Measurements from ENCODE around the gene DBX1.
A peak's percentile ranks its signal among the peaks of the same experiment; 100 is the strongest.
"Not testable (repeated sequence)": the region's sequence is repeated elsewhere in the genome, so short reads cannot be mapped to it uniquely, and the experiment has no call there.

Gene DBX1

GRCh38 chr11:20131788-20132666 is 28.2 kb downstream of the DBX1 start:
- Histone ChIP-seq H3K36me3 (ENCODE audit: control insufficient read depth, insufficient read depth, low read length) (no peaks in the 10 kb centered on the region), H3K27me3 (ENCODE audit: control insufficient read depth, insufficient read depth, low read length) (peaks cover 43% of the 10 kb centered on the region), H3K9me3 (ENCODE audit: control insufficient read depth, insufficient read depth, low read length) (no peaks in the 10 kb centered on the region), H3K9ac (ENCODE audit: low read depth, low read length) (peak overlapping the region; percentile 56), H3K4me1 (ENCODE audit: control insufficient read depth, insufficient read depth, low read length) (no peaks in the 10 kb centered on the region), H3K4me3 (ENCODE audit: low read depth, low read length) (peak overlapping the region; percentile 81)

GRCh38 chr11:20129665-20130064 is 30.6 kb downstream of the DBX1 start:
- no peaks in the 10 kb centered on the region for H3K36me3 ChIP-seq (ENCODE audit: control insufficient read depth, insufficient read depth, low read length)
- no peaks in the 10 kb centered on the region for H3K9me3 ChIP-seq (ENCODE audit: control insufficient read depth, insufficient read depth, low read length)
- no peak overlapping the region for H3K9ac ChIP-seq (ENCODE audit: low read depth, low read length)
- H3K4me1 ChIP-seq (ENCODE audit: control insufficient read depth, insufficient read depth, low read length), result no peaks in the 10 kb centered on the region
- H3K27me3 ChIP-seq (ENCODE audit: control insufficient read depth, insufficient read depth, low read length), result peaks cover 38% of the 10 kb centered on the region
- no peak overlapping the region for H3K4me3 ChIP-seq (ENCODE audit: low read depth, low read length)

- peaks cover 33% of the 10 kb centered on the region for H3K27me3 ChIP-seq (ENCODE audit: control insufficient read depth, insufficient read depth, low read length)
- H3K36me3 ChIP-seq (ENCODE audit: control insufficient read depth, insufficient read depth, low read length); H3K9ac ChIP-seq (ENCODE audit: low read depth, low read length); H3K4me3 ChIP-seq (ENCODE audit: low read depth, low read length); H3K4me1 ChIP-seq (ENCODE audit: control insufficient read depth, insufficient read depth, low read length); H3K9me3 ChIP-seq (ENCODE audit: control insufficient read depth, insufficient read depth, low read length): not testable (repeated sequence)
Observed at GRCh38 chr11:20128528-20128825, 31.8 kb downstream of the DBX1 start.

GRCh38 chr11:20127671-20128527 is 32.4 kb downstream of the DBX1 start:
- Histone ChIP-seq H3K9ac (ENCODE audit: low read depth, low read length) (no peak overlapping the region), H3K4me3 (ENCODE audit: low read depth, low read length) (no peak overlapping the region), H3K9me3 (ENCODE audit: control insufficient read depth, insufficient read depth, low read length) (no peaks in the 10 kb centered on the region), H3K36me3 (ENCODE audit: control insufficient read depth, insufficient read depth, low read length) (no peaks in the 10 kb centered on the region), H3K27me3 (ENCODE audit: control insufficient read depth, insufficient read depth, low read length) (peaks cover 30% of the 10 kb centered on the region), H3K4me1 (ENCODE audit: control insufficient read depth, insufficient read depth, low read length) (no peaks in the 10 kb centered on the region)

GRCh38 chr11:20126724-20127123 is 33.6 kb downstream of the DBX1 start:
- Histone ChIP-seq H3K36me3 (ENCODE audit: control insufficient read depth, insufficient read depth, low read length) (no peaks in the 10 kb centered on the region), H3K9ac (ENCODE audit: low read depth, low read length) (no peak overlapping the region), H3K27me3 (ENCODE audit: control insufficient read depth, insufficient read depth, low read length) (peaks cover 20% of the 10 kb centered on the region), H3K4me1 (ENCODE audit: control insufficient read depth, insufficient read depth, low read length) (no peaks in the 10 kb centered on the region), H3K4me3 (ENCODE audit: low read depth, low read length) (no peak overlapping the region), H3K9me3 (ENCODE audit: control insufficient read depth, insufficient read depth, low read length) (no peaks in the 10 kb centered on the region)

GRCh38 chr11:20125927-20126326 is 34.3 kb downstream of the DBX1 start:
- Histone ChIP-seq H3K27me3 (ENCODE audit: control insufficient read depth, insufficient read depth, low read length) (peaks cover 12% of the 10 kb centered on the region), H3K4me3 (ENCODE audit: low read depth, low read length) (no peak overlapping the region), H3K36me3 (ENCODE audit: control insufficient read depth, insufficient read depth, low read length) (no peaks in the 10 kb centered on the region), H3K9me3 (ENCODE audit: control insufficient read depth, insufficient read depth, low read length) (no peaks in the 10 kb centered on the region), H3K4me1 (ENCODE audit: control insufficient read depth, insufficient read depth, low read length) (no peaks in the 10 kb centered on the region), H3K9ac (ENCODE audit: low read depth, low read length) (no peak overlapping the region)

GRCh38 chr11:20122131-20122530 is 38.1 kb downstream of the DBX1 start:
- peaks cover 16% of the 10 kb centered on the region for H3K36me3 ChIP-seq (ENCODE audit: control insufficient read depth, insufficient read depth, low read length)
- H3K9ac ChIP-seq (ENCODE audit: low read depth, low read length), result no peak overlapping the region
- H3K4me1 ChIP-seq (ENCODE audit: control insufficient read depth, insufficient read depth, low read length), result no peaks in the 10 kb centered on the region
- H3K9me3 ChIP-seq (ENCODE audit: control insufficient read depth, insufficient read depth, low read length), result no peaks in the 10 kb centered on the region
- H3K4me3 ChIP-seq (ENCODE audit: low read depth, low read length), result no peak overlapping the region
- H3K27me3 ChIP-seq (ENCODE audit: control insufficient read depth, insufficient read depth, low read length), result no peaks in the 10 kb centered on the region

GRCh38 chr11:20120134-20120925 is 39.9 kb downstream of the DBX1 start:
- Histone ChIP-seq H3K9ac (ENCODE audit: low read depth, low read length) (no peak overlapping the region), H3K36me3 (ENCODE audit: control insufficient read depth, insufficient read depth, low read length) (peaks cover 16% of the 10 kb centered on the region), H3K4me1 (ENCODE audit: control insufficient read depth, insufficient read depth, low read length) (no peaks in the 10 kb centered on the region), H3K27me3 (ENCODE audit: control insufficient read depth, insufficient read depth, low read length) (no peaks in the 10 kb centered on the region), H3K9me3 (ENCODE audit: control insufficient read depth, insufficient read depth, low read length) (no peaks in the 10 kb centered on the region), H3K4me3 (ENCODE audit: low read depth, low read length) (no peak overlapping the region)

GRCh38 chr11:20119315-20119714 is 41.0 kb downstream of the DBX1 start:
- H3K4me3 ChIP-seq (ENCODE audit: low read depth, low read length), result no peak overlapping the region
- no peaks in the 10 kb centered on the region for H3K9me3 ChIP-seq (ENCODE audit: control insufficient read depth, insufficient read depth, low read length)
- peaks cover 20% of the 10 kb centered on the region for H3K36me3 ChIP-seq (ENCODE audit: control insufficient read depth, insufficient read depth, low read length)
- H3K4me1 ChIP-seq (ENCODE audit: control insufficient read depth, insufficient read depth, low read length), result no peaks in the 10 kb centered on the region
- H3K27me3 ChIP-seq (ENCODE audit: control insufficient read depth, insufficient read depth, low read length), result no peaks in the 10 kb centered on the region
- no peak overlapping the region for H3K9ac ChIP-seq (ENCODE audit: low read depth, low read length)

GRCh38 chr11:20118209-20118608 is 42.1 kb downstream of the DBX1 start:
- Histone ChIP-seq H3K36me3 (ENCODE audit: control insufficient read depth, insufficient read depth, low read length) (peaks cover 25% of the 10 kb centered on the region), H3K4me1 (ENCODE audit: control insufficient read depth, insufficient read depth, low read length) (no peaks in the 10 kb centered on the region), H3K4me3 (ENCODE audit: low read depth, low read length) (no peak overlapping the region), H3K9me3 (ENCODE audit: control insufficient read depth, insufficient read depth, low read length) (no peaks in the 10 kb centered on the region), H3K27me3 (ENCODE audit: control insufficient read depth, insufficient read depth, low read length) (no peaks in the 10 kb centered on the region), H3K9ac (ENCODE audit: low read depth, low read length) (no peak overlapping the region)

GRCh38 chr11:20117291-20117690 is 43.0 kb downstream of the DBX1 start:
- Histone ChIP-seq H3K36me3 (ENCODE audit: control insufficient read depth, insufficient read depth, low read length) (peaks cover 29% of the 10 kb centered on the region), H3K4me1 (ENCODE audit: control insufficient read depth, insufficient read depth, low read length) (no peaks in the 10 kb centered on the region), H3K4me3 (ENCODE audit: low read depth, low read length) (no peak overlapping the region), H3K27me3 (ENCODE audit: control insufficient read depth, insufficient read depth, low read length) (no peaks in the 10 kb centered on the region), H3K9me3 (ENCODE audit: control insufficient read depth, insufficient read depth, low read length) (no peaks in the 10 kb centered on the region), H3K9ac (ENCODE audit: low read depth, low read length) (no peak overlapping the region)
